DND-41 (cell line): Measurements from ENCODE around the gene TGFA.

Experiments
- EZH2 ChIP-seq: IDR thresholded peaks from 3 replicates; pipeline ENCODE4 v1.6.1; 2012; ENCODE audit warnings: borderline replicate concordance, low read depth, mild to moderate bottlenecking, moderate library complexity, low read length, inconsistent platforms; ENCODE audit not compliant: severe bottlenecking
- TF ChIP-seq, protein P1 (sequence below): IDR thresholded peaks from 2 replicates; pipeline ENCODE4 v1.5.1; 2012; ENCODE audit warnings: borderline replicate concordance, low read length, moderate library complexity, mild to moderate bottlenecking; ENCODE audit not compliant: poor library complexity, severe bottlenecking; ENCODE audit errors: extremely low read depth

DNA sequence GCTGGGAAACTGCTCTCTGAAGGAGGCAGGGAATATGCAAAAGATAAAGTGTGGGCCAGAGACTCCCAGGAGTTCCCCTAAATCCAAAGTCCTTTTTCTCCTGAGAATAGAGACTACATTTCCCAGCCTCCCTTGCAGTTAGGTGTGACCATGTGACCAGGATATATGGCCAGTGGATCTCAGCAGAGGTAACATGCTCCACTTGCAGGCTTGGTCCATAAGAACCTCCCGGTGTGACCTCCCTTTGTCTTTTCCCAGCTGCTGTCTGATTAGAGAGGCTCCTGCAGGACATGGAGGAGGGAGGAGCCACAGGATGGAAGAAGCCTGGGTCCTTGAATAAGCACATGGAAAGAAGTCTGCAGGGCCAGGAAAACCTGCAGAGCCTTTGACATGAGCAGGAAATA, 76.2 kb downstream of the TGFA start:
- TF ChIP-seq EZH2 = no peak
- TF ChIP-seq, protein P1, sequence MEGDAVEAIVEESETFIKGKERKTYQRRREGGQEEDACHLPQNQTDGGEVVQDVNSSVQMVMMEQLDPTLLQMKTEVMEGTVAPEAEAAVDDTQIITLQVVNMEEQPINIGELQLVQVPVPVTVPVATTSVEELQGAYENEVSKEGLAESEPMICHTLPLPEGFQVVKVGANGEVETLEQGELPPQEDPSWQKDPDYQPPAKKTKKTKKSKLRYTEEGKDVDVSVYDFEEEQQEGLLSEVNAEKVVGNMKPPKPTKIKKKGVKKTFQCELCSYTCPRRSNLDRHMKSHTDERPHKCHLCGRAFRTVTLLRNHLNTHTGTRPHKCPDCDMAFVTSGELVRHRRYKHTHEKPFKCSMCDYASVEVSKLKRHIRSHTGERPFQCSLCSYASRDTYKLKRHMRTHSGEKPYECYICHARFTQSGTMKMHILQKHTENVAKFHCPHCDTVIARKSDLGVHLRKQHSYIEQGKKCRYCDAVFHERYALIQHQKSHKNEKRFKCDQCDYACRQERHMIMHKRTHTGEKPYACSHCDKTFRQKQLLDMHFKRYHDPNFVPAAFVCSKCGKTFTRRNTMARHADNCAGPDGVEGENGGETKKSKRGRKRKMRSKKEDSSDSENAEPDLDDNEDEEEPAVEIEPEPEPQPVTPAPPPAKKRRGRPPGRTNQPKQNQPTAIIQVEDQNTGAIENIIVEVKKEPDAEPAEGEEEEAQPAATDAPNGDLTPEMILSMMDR = no peak
